RWPE2 (cell line): ENCODE results near the gene ZNF469.

Source experiments
- ATAC-seq: fragments of 200-7000 bp; cut with Tn5 transposase; 3 replicates; pipeline ENCODE4 v1.9.1; 2021; ENCODE audit warnings: low read depth
- DNase-seq: peaks from one replicate; pipeline ENCODE4 v3.0.0-alpha.2; 2020; ENCODE audit warnings: low spot score
- H3K27ac ChIP-seq: fragments of 450-650 bp; 2 replicates; pipeline ENCODE4 v1.5.1; 2017; ENCODE audit warnings: mild to moderate bottlenecking; ENCODE audit not compliant: poor library complexity, severe bottlenecking
- H3K27me3 ChIP-seq: fragments of 250-450 bp; sonication (Bioruptor Pico); 2 replicates; pipeline ENCODE4 v1.5.1; 2021; ENCODE audit warnings: mild to moderate bottlenecking, moderate library complexity; ENCODE audit not compliant: insufficient read depth, poor library complexity, severe bottlenecking
- H3K36me3 ChIP-seq: fragments of 250-450 bp; sonication (Bioruptor Pico); 2 replicates; pipeline ENCODE4 v1.5.1; 2020; ENCODE audit warnings: low read depth, mild to moderate bottlenecking, moderate library complexity
- H3K4me1 ChIP-seq: fragments of 250-450 bp; sonication (Bioruptor Pico); 2 replicates; pipeline ENCODE4 v1.5.1; 2021; ENCODE audit warnings: mild to moderate bottlenecking, moderate library complexity; ENCODE audit not compliant: insufficient read depth, poor library complexity, severe bottlenecking
- H3K4me3 ChIP-seq: fragments of 250-450 bp; sonication (Bioruptor Pico); 2 replicates; pipeline ENCODE4 v1.5.1; 2021; ENCODE audit warnings: mild to moderate bottlenecking, moderate library complexity; ENCODE audit not compliant: severe bottlenecking
- H3K9me3 ChIP-seq: fragments of 250-450 bp; sonication (Bioruptor Pico); 2 replicates; pipeline ENCODE4 v1.5.1; 2021; ENCODE audit warnings: mild to moderate bottlenecking, moderate library complexity; ENCODE audit not compliant: severe bottlenecking
- TF ChIP-seq, protein P1 (sequence below): fragments of 450-650 bp; IDR thresholded peaks from one replicate; pipeline ENCODE4 v1.5.1; 2017; ENCODE audit warnings: mild to moderate bottlenecking, moderate library complexity; ENCODE audit not compliant: poor library complexity, severe bottlenecking

The ZNF469 gene

DNA sequence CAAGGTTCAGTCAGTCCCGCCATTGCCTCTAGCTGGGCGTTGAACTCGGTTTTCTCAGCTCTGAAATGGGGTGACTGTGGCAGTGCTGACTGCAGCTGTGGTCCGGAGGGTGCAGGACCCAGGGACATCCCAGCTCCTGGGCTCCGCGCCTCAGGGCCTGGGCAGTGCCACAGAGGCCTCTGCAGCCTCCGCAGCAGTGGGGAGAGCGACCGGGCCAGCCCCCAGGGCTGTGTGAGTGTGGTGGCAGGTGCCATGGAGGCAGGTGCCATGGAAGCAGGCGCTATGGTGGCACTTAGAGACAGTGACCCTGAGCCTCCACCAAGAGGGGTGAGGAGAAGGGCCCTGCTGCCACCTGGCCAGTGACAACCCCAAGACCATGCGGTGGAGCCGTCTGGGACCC lies 30.9 kb downstream of the ZNF469 start:
- H3K27ac ChIP-seq: no peak overlapping the region
- no peak overlapping the region for H3K4me3 ChIP-seq
- ATAC-seq (no peak), DNase-seq (no peak)
- TF ChIP-seq, protein P1, sequence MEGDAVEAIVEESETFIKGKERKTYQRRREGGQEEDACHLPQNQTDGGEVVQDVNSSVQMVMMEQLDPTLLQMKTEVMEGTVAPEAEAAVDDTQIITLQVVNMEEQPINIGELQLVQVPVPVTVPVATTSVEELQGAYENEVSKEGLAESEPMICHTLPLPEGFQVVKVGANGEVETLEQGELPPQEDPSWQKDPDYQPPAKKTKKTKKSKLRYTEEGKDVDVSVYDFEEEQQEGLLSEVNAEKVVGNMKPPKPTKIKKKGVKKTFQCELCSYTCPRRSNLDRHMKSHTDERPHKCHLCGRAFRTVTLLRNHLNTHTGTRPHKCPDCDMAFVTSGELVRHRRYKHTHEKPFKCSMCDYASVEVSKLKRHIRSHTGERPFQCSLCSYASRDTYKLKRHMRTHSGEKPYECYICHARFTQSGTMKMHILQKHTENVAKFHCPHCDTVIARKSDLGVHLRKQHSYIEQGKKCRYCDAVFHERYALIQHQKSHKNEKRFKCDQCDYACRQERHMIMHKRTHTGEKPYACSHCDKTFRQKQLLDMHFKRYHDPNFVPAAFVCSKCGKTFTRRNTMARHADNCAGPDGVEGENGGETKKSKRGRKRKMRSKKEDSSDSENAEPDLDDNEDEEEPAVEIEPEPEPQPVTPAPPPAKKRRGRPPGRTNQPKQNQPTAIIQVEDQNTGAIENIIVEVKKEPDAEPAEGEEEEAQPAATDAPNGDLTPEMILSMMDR: no peak
- no peaks in the 10 kb centered on the region for H3K27me3 ChIP-seq
- H3K36me3 ChIP-seq: no peaks in the 10 kb centered on the region
- no peaks in the 10 kb centered on the region for H3K9me3 ChIP-seq
- H3K4me1 ChIP-seq: no peaks in the 10 kb centered on the region

GRCh38 chr16:88414521-88415380 lies 32.0 kb downstream of the ZNF469 start:
- H3K4me1 ChIP-seq: no peaks in the 10 kb centered on the region
- DNase-seq: no peak
- no peak overlapping the region for H3K27ac ChIP-seq
- no peaks in the 10 kb centered on the region for H3K27me3 ChIP-seq
- no peak for ATAC-seq
- no peaks in the 10 kb centered on the region for H3K9me3 ChIP-seq
- no peaks in the 10 kb centered on the region for H3K36me3 ChIP-seq
- TF ChIP-seq, protein P1: no peak
- H3K4me3 ChIP-seq: no peak overlapping the region

- no peaks in the 10 kb centered on the region for H3K4me1 ChIP-seq
- TF ChIP-seq, protein P1: no peak
- H3K27me3 ChIP-seq: no peaks in the 10 kb centered on the region
- no peaks in the 10 kb centered on the region for H3K9me3 ChIP-seq
- H3K36me3 ChIP-seq: no peaks in the 10 kb centered on the region
- no peak for DNase-seq
- no peak overlapping the region for H3K4me3 ChIP-seq
- ATAC-seq: no peak
- H3K27ac ChIP-seq: no peak overlapping the region
Measured at GRCh38 chr16:88415381-88415705, 32.6 kb downstream of the ZNF469 start.

DNA sequence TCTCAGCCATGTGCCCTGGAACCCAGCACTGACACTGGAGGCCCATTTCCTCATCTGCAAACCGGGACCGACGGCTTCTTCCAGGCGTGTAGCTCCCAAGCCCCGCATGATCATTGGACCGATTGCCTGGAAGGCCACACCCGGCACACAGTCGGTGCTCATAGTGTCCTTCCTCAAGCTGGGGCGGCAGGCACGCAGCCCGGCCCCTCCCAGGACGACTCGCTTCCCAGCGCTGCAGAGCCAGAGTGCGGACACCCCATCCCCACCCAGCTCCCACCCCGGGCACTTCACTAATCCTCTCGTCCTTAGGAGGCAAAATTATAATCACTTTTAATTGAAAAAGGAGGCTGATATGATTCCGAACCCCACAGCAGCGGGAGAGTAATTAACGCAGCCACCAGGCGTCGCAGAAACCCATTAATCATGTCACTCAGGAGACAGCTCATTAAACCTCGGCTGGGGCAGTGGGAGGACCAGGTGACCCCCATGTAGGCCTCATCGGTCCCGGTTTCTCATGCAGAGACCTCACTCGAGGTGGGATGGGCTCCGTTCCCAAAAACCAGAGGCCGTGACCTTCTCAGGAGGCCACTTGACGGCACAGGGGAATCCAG lies 33.1 kb downstream of the ZNF469 start:
- ATAC-seq: no peak

More for the DNA sequence above, 33.1 kb downstream of the ZNF469 start:
- Histone ChIP-seq H3K27ac (no peak overlapping the region), H3K27me3 (no peaks in the 10 kb centered on the region), H3K4me1 (no peaks in the 10 kb centered on the region), H3K36me3 (no peaks in the 10 kb centered on the region), H3K4me3 (no peak overlapping the region), H3K9me3 (no peaks in the 10 kb centered on the region)
- TF ChIP-seq, protein P1: no peak
- DNase-seq: no peak
